EH (cell line): ENCODE measurements around the gene CRIM1.

Source experiments
- DNase-seq: peaks from one replicate; pipeline ENCODE4 v3.0.0-alpha.2; 2015; ENCODE audit warnings: low read depth

The CRIM1 gene

DNA sequence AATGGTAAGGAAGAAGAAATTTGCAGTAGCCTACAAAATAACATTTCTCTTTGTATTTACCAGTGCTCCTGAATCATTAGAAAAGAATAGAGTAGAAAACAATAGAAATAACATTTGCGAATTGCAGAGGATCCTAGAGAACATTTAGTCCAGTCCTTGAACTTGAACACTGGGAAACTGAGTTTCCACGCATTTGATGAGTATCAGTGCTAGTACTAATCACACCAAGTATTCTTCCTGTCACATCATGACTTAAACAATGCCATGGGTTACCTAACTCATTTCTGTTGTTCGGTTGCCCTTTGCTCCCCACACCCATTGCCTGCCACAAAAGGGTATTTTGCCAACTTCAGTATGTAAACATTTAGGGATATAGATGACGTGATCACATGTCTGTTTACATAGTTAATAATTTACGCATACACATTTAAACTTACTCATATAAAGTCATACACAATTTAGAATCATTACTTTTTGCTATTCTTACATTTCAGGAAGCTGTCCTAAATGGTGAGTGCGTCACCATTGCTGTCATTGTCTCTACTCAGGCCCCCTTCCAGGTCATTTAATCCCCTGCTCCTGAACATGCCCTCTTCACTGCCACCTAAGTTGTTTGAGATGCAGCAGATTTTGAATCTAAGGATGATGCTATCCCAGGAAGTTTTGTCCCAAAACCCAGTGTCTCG, 42.3 kb downstream of the CRIM1 start:
- no peak for DNase-seq

- no peak for DNase-seq
These were observed 43.5 kb downstream of the CRIM1 start for GRCh38 chr2:36399050-36399449.

GRCh38 chr2:36403675-36404230, 48.2 kb downstream of the CRIM1 start:
- peak; percentile 94 for DNase-seq

DNA sequence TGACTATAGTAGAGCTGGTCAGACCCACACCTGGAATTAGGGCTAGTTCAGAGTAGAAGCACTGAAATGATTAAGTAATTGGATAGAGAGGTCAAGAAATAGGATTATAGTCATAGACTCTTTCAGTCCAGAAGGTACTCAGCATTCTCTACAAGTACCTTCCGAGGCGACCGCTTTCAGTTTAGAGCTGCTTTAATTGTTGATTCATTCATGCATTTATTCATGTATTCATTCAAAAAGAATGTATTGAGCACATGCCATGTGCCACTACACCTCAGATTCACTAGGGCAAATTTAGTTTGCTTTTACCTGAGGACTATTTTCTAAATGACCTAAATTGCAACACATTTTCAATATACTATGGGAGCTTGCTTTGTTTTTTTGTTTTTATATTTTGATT, 48.7 kb downstream of the CRIM1 start:
- peak; percentile 69 for DNase-seq

- no peak for DNase-seq
These were observed 49.2 kb downstream of the CRIM1 start for GRCh38 chr2:36404754-36405153.

- no peak for DNase-seq
These were observed 49.6 kb downstream of the CRIM1 start for GRCh38 chr2:36405183-36405582.

- no peak for DNase-seq
These were observed 50.7 kb downstream of the CRIM1 start for GRCh38 chr2:36406296-36406695.

DNA sequence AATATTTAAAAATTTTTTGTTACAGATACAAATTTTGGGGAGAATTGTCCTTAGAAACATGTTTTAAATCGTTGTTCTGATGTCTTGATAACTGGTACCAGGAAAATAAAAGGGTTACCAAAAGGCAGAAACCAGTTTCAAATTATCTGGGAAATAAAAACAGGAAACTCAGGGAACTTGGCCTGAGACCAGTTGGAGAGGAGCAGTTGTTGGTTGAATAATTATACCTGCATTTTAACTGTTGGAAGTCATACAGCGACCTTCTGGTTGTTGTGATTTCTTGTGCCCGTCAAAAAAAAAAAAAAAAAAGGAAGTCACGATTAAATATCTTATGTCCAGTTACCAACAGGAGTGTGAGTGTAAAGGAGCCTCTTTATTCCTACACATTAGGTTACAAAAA, 51.8 kb downstream of the CRIM1 start:
- DNase-seq, result no peak

- DNase-seq, result peak; percentile 73
These were observed 52.7 kb downstream of the CRIM1 start for GRCh38 chr2:36408198-36408703.

GRCh38 chr2:36409335-36409734, 53.8 kb downstream of the CRIM1 start:
- DNase-seq, result no peak

- DNase-seq, result no peak
These were observed 54.4 kb downstream of the CRIM1 start for GRCh38 chr2:36409935-36410334.

DNA sequence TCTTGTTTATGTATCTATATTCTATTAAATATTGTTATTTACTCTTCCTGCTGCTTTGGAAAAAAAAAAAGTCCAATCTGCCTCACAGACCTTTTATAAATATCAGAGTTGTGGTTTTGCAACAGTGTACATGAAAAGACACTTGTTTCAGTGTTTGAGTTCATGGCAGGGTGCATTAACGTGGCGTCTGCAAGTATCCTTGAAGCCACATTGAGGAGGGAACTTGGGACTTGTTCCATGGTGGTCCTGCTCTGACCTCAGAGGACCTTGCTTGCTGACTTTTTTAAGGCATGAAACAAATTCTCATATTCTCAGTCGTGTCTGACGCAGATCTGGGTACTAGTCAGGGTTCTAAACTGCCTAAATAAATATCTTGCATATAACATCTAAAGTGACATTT, 55.1 kb downstream of the CRIM1 start:
- DNase-seq, result no peak

GRCh38 chr2:36411962-36412444, 56.4 kb downstream of the CRIM1 start:
- peak; percentile 72 for DNase-seq

GRCh38 chr2:36413218-36413617, 57.6 kb downstream of the CRIM1 start:
- DNase-seq, result peak; percentile 77

DNA sequence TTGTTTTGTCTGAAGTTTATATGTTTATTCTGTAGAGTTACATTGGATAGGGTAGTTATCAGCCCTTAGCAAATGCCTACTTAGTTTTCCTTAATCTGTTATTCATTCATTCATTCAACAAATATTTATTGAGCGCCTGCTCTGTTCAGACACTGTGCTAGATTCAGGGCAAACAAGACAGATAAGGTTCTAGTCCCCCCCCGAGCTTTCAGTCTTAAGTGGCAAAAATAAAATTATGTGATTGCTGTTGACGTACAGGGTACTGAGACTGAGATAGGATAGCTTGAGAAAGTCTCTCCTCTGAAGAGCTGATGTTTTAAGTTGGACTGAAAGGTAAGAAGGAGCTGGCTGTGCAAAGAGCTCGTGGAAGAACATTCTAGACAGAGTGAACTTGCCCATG, 58.7 kb downstream of the CRIM1 start:
- no peak for DNase-seq

DNA sequence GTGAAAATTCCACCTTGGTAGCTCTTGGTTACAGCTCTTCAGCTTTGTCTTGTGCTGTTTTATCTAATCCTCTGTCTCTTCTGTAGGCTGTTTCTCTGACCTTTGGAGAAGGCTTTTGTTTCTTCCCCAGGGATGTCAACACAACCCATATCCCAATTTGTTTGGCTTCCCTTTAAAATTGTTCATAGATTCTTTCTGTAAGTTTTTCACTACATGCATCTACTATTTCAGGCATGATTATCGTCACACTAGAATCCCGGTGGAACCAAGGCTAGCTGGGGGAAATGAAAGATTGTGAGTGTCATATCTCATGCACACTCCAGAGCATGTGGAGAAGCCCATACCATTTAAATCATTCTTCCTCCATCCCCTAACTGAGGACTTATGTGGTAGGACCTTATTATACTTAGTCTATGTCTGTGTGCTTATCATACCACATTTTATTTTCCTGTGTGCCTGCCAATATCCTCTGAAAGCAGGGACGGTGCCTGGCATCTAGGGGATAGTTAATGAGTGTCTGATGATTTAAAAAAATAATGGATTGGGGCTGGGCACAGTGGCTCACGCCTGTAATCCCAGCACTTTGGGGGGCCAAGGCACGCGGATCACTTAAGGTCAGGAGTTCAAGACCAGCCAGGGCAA, 59.9 kb downstream of the CRIM1 start:
- DNase-seq, result no peak

GRCh38 chr2:36416370-36417165, 61.0 kb downstream of the CRIM1 start:
- DNase-seq, result no peak

- DNase-seq, result no peak
These were observed 65.1 kb downstream of the CRIM1 start for GRCh38 chr2:36420569-36421181.

DNA sequence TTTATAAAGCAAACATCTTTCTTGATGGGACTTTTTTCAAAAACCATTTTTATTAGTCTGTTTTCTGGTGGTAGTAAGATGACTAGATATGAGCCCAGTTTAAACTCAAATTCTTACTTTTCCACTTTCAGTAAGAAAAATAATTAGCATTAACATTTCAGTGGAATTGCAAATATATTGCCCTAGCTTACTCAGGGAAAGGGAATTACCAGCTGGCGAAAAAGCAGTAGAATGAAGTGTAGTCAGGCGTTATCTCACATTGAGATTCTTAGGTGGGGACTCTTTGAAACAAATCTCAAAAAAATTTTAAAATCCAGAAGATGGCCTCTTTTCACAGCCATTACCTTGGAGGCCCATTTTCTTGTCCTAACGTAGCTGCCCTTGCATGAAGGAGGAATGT, 65.8 kb downstream of the CRIM1 start:
- DNase-seq, result no peak

- no peak for DNase-seq
These were observed 67.6 kb downstream of the CRIM1 start for GRCh38 chr2:36423172-36423571.

DNA sequence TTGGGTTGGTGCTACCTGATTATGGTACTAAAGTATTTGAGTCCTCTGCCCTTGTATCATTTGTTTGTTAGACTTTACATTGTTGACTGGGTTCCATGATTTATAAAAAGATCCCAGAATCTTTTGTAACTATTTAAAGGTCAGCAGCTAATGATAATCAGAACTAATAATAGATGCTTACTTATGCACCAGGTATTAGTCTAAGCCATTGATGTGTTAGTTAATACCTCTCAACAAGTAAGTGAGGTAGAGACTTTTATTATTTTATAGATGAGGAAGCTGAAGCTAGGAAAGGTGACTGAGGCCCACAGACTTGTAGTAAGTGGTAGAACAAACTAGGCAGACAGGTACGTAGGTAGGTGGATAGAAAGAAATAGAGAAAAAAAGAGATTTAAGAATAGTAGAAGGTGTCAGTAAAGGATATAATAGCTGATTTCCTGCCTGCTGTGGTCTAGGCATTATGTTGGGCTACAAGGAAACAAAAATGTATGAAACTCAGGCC, 68.1 kb downstream of the CRIM1 start:
- DNase-seq, result no peak
